Spleen (tissue), 11 donors: ENCODE data around the gene AMTN. TPM values are rescaled to one million over a fixed set of nuclear protein-coding genes. Genes with fewer than 3 reads are reported as not detected.

Source experiments
- DNase-seq: peaks from one replicate; pipeline ENCODE4 v3.0.0-alpha.2; 2020
- H3K27ac ChIP-seq, 8 donors: fragments of 200-600 bp; sonication (generic) in 7 of 8; 1 replicate in 4 of 8; 2 replicates in 4 of 8; pipeline versions ENCODE4 v1.5.0 to v1.8.0; 2016 to 2021; ENCODE audit warnings: inconsistent platforms in 4 of 8, mild to moderate bottlenecking in 4 of 8, moderate library complexity in 1 of 8
- H3K27me3 ChIP-seq, 7 donors: fragments of 200-600 bp; sonication (generic) in 6 of 7; replicated peaks in 1 of 7; 1 replicate in 4 of 7; 2 replicates in 3 of 7; pipeline versions ENCODE4 v1.5.0 to v1.8.0; 2016 to 2021; ENCODE audit warnings: inconsistent platforms in 3 of 7, mild to moderate bottlenecking in 1 of 7
- H3K36me3 ChIP-seq, 6 donors: fragments of 200-600 bp; sonication (generic) in 5 of 6; 1 replicate in 4 of 6; 2 replicates in 2 of 6; pipeline versions ENCODE4 v1.5.0 to v1.8.0; 2016 to 2021; ENCODE audit warnings: inconsistent platforms in 2 of 6
- H3K4me1 ChIP-seq, 6 donors: fragments of 200-600 bp; sonication (generic) in 5 of 6; 1 replicate in 3 of 6; 2 replicates in 3 of 6; pipeline versions ENCODE4 v1.5.0 to v1.8.0; 2016 to 2021; ENCODE audit warnings: inconsistent platforms in 3 of 6
- H3K4me3 ChIP-seq, 8 donors: fragments of 200-600 bp; sonication (generic) in 7 of 8; 1 replicate in 4 of 8; 2 replicates in 4 of 8; pipeline versions ENCODE4 v1.5.0 to v1.8.0; 2016 to 2021; ENCODE audit warnings: inconsistent platforms in 4 of 8, mild to moderate bottlenecking in 4 of 8, moderate library complexity in 2 of 8
- H3K9me3 ChIP-seq, 8 donors: fragments of 200-600 bp; sonication (generic) in 7 of 8; 1 replicate in 4 of 8; 2 replicates in 4 of 8; pipeline versions ENCODE4 v1.5.0 to v1.8.0; 2016 to 2021; ENCODE audit warnings: inconsistent platforms in 4 of 8
- POLR2A ChIP-seq, 3 donors: fragments of 450-650 bp; IDR thresholded peaks; one replicate each; pipeline ENCODE4 v1.5.1; 2017; ENCODE audit warnings: antibody characterized with exemption in 3 of 3, mild to moderate bottlenecking in 1 of 3
- POLR2AphosphoS5 ChIP-seq, 3 donors: sonication (generic); formaldehyde crosslinking; IDR thresholded peaks; one replicate each; pipeline ENCODE4 v1.5.1; 2017; ENCODE audit warnings: antibody characterized with exemption in 3 of 3
- WGBS, 5 donors: extraction: QIAGEN DNeasy Blood & Tissue Kit in 3 of 5; methylation state at CpG; one replicate each; pipeline versions ENCODE4 v1.1.5 to v1.1.7; 2013 to 2018; 5-methylcytosine and 5-hydroxymethylcytosine counted together
- intact Hi-C: fragments of 100-400 bp; cut with DNase I; formaldehyde crosslinking; loops from one replicate; pipeline ENCODE4 v1.15.0; 2023; ENCODE audit warnings: low total_unique reads
- polyA plus RNA-seq, 3 donors: library from polyadenylated mRNA; stranded (reverse); fragments of 200-250 nt; gene quantifications; one replicate each; pipeline ENCODE4 v1.2.1, GENCODE V29; 2013
- total RNA-seq, 7 donors: library from RNA; depleted of rRNA in 3 of 7; stranded (reverse); fragments of >200 nt in 3 of 7; fragmentation: NEBNext Ultra II Directional in 4 of 7; extraction: Animal tissue kit (Norgen Biotek cat#: 25700) in 4 of 7; gene quantifications; one replicate each; pipeline versions ENCODE4 v1.1.0 to v1.2.1, GENCODE V29; 2016 to 2021
- TF ChIP-seq, protein P1 (sequence below), 11 experiments: fragments of 200-600 bp in 7 of 11; fragments of 450-650 bp in 4 of 11; sonication (generic) in 4 of 11; IDR thresholded peaks in 8 of 11; conservative IDR thresholded peaks in 3 of 11; 1 replicate in 7 of 11; 2 replicates in 4 of 11; pipeline versions ENCODE4 v1.4.0 to v1.8.0; 2016 to 2021; ENCODE audit warnings: antibody characterized with exemption in 11 of 11, inconsistent platforms in 4 of 11, mild to moderate bottlenecking in 1 of 11
- donor health status: healthy with polysubstance abuse.
- donor health status: DM: no; HTN: no; CAD: no; lungs with moderate emphysema.
- donor health status: DM: no; HTN: no; CAD: no.
- donor health status: Bipolar disorder and iron deficiency.
- donor health status: healthy.
- donor health status: DM: no; HTN: no; CAD: no.
- donor health status: DM: yes; HTN: yes; CAD: no.

AMTN gene
- total and polyA plus RNA-seq, 10 donors = not detected

DNA sequence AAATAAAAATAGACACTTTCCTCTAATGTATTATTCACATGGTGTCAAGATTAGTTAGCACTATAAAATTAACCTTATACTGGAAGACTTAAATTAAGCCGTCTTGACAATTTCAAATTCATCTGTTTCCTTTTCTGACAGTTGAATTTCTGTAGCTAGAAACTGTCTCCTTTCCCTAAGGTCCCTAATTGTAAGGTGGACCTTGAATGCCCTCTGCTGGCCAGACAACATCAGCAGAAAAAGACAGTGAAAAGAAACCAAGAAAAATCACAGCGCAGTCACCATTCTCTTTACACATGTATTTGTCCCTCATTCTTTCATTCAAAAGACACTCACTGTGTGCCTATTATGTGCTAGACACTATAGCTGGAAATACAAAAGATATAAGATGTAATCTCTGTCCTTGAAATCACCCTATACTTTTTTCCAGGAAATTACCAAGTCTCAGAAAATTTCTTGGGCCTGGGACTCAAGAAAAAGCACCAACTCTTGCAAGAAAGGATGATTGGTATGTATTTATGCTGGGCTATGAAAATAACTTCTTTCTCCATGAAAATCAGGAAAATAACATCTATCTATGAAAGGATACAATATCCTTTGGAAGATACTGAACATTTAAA is 41.0 kb downstream of the AMTN start:
- H3K36me3 ChIP-seq = no peaks in the 10 kb centered on the region
- intact Hi-C loops = no loop called here
- DNase-seq = no peak
- 24 to 38% (median 33%) methylated on average over 2 of the region's 2 CpGs for WGBS, 5 donors
- H3K4me1 ChIP-seq = peaks cover 3 to 15% (median 10%) of the 10 kb centered on the region in 6 donors
- H3K27ac ChIP-seq = no peak overlapping the region
- no peaks in the 10 kb centered on the region for H3K27me3 ChIP-seq
- peaks cover 0 to 5% (median 0%) of the 10 kb centered on the region in 8 donors for H3K9me3 ChIP-seq
- H3K4me3 ChIP-seq = no peak overlapping the region
- TF ChIP-seq, protein P1, sequence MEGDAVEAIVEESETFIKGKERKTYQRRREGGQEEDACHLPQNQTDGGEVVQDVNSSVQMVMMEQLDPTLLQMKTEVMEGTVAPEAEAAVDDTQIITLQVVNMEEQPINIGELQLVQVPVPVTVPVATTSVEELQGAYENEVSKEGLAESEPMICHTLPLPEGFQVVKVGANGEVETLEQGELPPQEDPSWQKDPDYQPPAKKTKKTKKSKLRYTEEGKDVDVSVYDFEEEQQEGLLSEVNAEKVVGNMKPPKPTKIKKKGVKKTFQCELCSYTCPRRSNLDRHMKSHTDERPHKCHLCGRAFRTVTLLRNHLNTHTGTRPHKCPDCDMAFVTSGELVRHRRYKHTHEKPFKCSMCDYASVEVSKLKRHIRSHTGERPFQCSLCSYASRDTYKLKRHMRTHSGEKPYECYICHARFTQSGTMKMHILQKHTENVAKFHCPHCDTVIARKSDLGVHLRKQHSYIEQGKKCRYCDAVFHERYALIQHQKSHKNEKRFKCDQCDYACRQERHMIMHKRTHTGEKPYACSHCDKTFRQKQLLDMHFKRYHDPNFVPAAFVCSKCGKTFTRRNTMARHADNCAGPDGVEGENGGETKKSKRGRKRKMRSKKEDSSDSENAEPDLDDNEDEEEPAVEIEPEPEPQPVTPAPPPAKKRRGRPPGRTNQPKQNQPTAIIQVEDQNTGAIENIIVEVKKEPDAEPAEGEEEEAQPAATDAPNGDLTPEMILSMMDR (IDR thresholded peaks at IDR 0.05 in 8 of 11, conservative IDR thresholded peaks at IDR 0.05 in 3 of 11) = peak in 10 of 11 experiments; percentile 26 to 61 (median 56)
- no peak for TF ChIP-seq POLR2A (IDR thresholded peaks at IDR 0.05)

DNA sequence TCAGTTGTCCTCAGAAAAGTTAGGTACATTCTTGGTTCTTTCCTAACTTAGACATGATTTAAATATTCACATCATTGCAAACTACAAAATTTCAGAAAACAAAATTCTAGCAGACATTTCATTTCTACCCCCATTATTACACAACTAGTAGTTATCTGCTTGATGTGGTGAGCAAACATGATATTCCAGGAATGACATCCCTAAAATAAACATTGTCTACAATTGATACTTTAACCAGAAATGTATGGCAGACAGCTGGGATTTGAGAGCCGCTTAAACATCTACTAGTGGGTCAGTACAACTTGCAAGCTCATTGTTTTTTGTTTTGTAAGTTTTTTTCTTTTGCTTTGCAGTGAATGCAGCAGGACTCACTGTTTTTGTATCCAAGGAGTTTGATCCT is 41.6 kb downstream of the AMTN start:
- TF ChIP-seq POLR2AphosphoS5 (IDR thresholded peaks at IDR 0.05) = no peak
- TF ChIP-seq, protein P1 (IDR thresholded peaks at IDR 0.05 in 8 of 11, conservative IDR thresholded peaks at IDR 0.05 in 3 of 11) = no peak
- TF ChIP-seq POLR2A (IDR thresholded peaks at IDR 0.05) = no peak
- peaks cover 0 to 5% (median 0%) of the 10 kb centered on the region in 8 donors for H3K9me3 ChIP-seq
- intact Hi-C loops = no loop called here
- no peak overlapping the region for H3K27ac ChIP-seq
- H3K27me3 ChIP-seq = no peaks in the 10 kb centered on the region
- 76 to 98% (median 95%) methylated on average over 1 of the region's 1 CpG for WGBS, 5 donors
- no peaks in the 10 kb centered on the region for H3K36me3 ChIP-seq
- peaks cover 3 to 15% (median 10%) of the 10 kb centered on the region in 6 donors for H3K4me1 ChIP-seq
- H3K4me3 ChIP-seq = no peak overlapping the region
- no peak for DNase-seq

DNA sequence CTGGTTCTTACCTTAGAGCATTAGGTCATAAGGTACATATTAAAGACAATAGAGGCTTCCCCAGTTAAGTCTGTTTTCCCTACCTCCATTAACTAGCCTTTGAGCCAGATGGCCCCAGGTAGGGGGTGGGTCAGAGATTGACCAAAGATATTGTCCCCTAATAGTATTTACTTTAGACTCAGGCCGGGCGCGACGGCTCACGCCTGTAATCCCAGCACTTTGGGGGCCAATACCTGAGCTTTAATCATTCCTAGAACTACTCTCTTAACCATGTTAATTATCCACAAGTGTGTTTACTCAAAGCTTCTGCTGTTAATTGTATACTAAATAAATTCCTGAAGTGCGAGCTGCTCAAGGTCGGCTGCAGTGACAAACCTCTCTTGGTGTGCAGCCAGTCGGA is 45.7 kb downstream of the AMTN start:
- H3K27ac ChIP-seq = no peak overlapping the region
- DNase-seq = no peak
- peaks cover 0 to 5% (median under 1%) of the 10 kb centered on the region in 6 donors for H3K4me1 ChIP-seq
- no peak for TF ChIP-seq POLR2AphosphoS5 (IDR thresholded peaks at IDR 0.05)
- TF ChIP-seq, protein P1 (IDR thresholded peaks at IDR 0.05 in 8 of 11, conservative IDR thresholded peaks at IDR 0.05 in 3 of 11) = no peak
- no peak for TF ChIP-seq POLR2A (IDR thresholded peaks at IDR 0.05)
- 88 to 94% (median 91%) methylated on average over 8 of the region's 8 CpGs for WGBS, 5 donors
- H3K27me3 ChIP-seq = no peaks in the 10 kb centered on the region
- H3K4me3 ChIP-seq = no peak overlapping the region
- H3K9me3 ChIP-seq = peaks cover 0 to 5% (median 0%) of the 10 kb centered on the region in 8 donors
- no peaks in the 10 kb centered on the region for H3K36me3 ChIP-seq
- intact Hi-C loops = no loop called here

DNA sequence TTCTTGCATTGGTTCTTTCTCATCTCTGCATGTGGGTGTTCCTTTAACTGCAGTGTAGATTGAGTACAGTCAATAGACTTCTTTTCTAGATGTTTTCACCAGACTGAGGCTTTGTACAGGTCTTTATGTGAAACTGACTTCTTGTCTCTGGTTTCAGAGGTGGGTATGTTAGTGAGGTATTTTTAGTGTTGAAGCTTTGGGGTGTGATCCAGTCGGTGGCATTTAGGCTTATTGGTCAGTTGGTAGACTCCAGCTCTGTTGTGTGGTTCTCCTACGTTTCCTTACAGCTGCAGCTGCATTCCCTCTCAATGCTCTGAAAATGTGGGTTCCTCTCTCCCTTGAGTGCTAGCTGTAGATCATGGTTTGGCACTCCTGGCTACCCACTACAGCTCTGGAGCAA is 52.4 kb downstream of the AMTN start:
- Histone ChIP-seq H3K27me3 (peaks cover 0 to 9% (median 0%) of the 10 kb centered on the region in 7 donors), H3K36me3 (no peaks in the 10 kb centered on the region), H3K27ac (no peak overlapping the region), H3K4me1 (no peaks in the 10 kb centered on the region), H3K4me3 (no peak overlapping the region), H3K9me3 (peaks cover 0 to 10% (median 0%) of the 10 kb centered on the region in 8 donors)
- DNase-seq = no peak
- intact Hi-C loops = no loop called here
- TF ChIP-seq, protein P1 (IDR thresholded peaks at IDR 0.05 in 8 of 11, conservative IDR thresholded peaks at IDR 0.05 in 3 of 11) = no peak
- TF ChIP-seq POLR2AphosphoS5 (IDR thresholded peaks at IDR 0.05) = no peak
- TF ChIP-seq POLR2A (IDR thresholded peaks at IDR 0.05) = no peak
- WGBS, 5 donors = 72 to 82% (median 78%) methylated on average over 2 of the region's 2 CpGs
